Fibroblast of pulmonary artery (primary cell): ENCODE results near the gene ITGB4.

ENCODE experiments used
- DNase-seq: peaks from one replicate; pipeline ENCODE4 v3.0.0-alpha.2; 2010; ENCODE audit warnings: low read depth
- H3K4me3 ChIP-seq: replicated peaks from 2 replicates; pipeline ENCODE4 v1.5.1; 2011; ENCODE audit warnings: low read depth, mild to moderate bottlenecking, control low read depth, low read length, moderate library complexity
- TF ChIP-seq, protein P1 (sequence below): IDR thresholded peaks from 2 replicates; pipeline ENCODE4 v1.5.1; 2011; ENCODE audit warnings: mild to moderate bottlenecking, control low read depth, low read length, inconsistent platforms; ENCODE audit errors: missing control alignments

ITGB4 gene

DNA sequence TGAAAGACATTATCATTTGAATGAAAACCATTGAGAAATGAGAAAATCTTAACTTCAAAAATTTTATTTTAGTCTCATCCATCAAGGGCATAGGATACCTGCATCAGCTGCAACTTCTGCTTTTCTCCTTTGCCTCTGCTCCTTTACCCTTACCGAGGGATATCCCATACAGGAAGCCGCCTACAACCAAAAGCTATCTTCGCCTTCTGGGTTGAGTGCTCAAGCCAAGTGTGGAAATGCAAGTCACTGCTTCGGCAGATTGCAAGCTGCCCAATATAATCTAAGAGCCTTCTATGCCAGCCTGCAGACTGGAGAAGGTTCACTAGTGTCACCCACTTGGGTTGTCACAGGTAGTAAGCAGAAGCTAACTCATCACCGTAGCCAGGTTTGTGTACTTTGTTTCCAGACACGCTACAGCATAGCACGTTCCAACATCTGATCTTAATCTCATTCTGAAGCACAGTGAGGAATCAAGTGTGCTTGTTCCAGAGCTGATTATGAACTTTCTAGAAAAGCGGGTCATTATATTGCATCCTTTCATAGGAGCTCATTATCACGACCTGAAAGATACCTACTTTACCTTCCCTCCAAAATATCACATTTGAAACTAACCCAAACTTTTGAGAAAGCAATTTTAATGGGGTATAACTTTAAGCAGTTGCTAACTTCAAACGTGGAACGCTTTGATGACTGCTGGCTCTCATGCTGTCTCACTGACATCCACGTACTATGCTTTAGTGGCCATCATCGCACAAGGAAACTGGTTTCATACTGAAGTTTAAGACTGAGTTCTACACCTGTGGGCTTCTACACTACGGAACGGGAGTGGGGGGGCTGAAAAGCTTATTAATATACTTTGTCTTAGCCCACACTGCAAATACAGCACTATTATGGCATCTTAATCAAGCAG, 55.4 kb downstream of the ITGB4 start:
- H3K4me3 ChIP-seq, result peak overlapping the region; percentile 89
- peak; percentile 56 for DNase-seq

DNA sequence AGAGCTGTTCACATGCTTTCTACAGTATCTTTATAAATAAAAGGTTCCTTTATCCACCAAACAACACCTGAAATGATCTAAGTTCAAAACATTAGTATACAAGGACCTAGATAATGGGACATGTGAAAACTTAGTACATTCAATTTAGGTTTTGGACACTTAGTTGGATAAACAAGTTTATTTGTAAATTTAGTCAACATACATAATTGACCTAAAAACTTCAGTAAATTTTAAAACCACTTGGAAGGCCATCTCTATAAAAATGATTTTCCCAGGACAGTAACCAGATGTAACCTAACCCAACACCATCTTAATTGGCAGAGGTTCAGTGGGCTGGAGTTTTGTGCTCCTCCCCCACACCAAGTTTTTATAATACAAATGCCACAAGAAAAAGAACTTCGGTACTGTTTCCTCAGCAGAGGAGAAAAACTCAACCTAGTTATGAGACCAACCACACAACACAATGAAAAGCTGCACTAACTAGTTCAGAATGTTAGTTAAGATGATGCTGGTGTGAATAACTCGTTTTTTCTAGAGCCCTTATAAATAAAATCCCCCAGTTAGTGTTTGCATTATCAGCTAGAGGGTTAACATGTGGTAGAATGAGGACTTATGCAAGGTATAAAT, 56.1 kb downstream of the ITGB4 start:
- H3K4me3 ChIP-seq, result peak overlapping the region; percentile 89
- TF ChIP-seq, protein P1, sequence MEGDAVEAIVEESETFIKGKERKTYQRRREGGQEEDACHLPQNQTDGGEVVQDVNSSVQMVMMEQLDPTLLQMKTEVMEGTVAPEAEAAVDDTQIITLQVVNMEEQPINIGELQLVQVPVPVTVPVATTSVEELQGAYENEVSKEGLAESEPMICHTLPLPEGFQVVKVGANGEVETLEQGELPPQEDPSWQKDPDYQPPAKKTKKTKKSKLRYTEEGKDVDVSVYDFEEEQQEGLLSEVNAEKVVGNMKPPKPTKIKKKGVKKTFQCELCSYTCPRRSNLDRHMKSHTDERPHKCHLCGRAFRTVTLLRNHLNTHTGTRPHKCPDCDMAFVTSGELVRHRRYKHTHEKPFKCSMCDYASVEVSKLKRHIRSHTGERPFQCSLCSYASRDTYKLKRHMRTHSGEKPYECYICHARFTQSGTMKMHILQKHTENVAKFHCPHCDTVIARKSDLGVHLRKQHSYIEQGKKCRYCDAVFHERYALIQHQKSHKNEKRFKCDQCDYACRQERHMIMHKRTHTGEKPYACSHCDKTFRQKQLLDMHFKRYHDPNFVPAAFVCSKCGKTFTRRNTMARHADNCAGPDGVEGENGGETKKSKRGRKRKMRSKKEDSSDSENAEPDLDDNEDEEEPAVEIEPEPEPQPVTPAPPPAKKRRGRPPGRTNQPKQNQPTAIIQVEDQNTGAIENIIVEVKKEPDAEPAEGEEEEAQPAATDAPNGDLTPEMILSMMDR, result no peak
- DNase-seq, result peak; percentile 46

More for the DNA sequence above, 55.4 kb downstream of the ITGB4 start:
- TF ChIP-seq, protein P1, result no peak

DNA sequence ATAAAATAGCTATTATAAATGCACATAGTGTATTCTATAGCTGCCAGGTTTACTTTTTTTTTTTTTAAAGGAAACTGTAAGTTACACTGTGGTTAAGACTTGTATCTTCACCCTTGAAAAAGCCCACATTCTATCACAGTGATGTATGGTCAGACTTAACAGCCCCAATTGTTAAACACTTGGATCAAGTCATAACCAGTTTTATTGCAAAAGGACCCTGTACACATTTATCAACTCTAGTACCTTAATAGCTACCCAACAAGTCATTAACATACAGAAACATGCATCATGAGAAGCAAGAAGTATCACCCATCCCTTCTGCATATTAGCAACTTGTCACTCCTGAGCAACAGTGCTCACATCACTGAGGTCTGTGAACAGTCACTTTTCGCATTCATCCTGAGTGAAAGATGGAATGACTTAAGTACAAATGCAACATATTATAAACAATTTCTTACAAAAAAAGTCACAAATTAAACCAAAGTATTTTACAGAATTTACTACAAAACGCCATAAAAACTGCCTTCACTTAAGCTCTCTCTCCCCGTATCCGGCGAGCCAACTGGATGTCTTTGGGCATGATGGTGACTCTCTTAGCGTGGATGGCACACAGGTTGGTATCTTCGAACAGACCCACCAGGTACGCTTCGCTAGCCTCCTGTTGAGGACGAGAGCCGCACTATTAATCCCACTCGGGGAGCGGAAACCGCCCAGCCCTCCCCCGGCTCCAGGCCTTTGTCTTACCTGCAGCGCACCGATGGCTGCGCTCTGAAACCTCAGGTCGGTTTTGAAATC, 57.0 kb downstream of the ITGB4 start:
- DNase-seq, result peak; percentile 21
- H3K4me3 ChIP-seq, result peak overlapping the region; percentile 89

DNA sequence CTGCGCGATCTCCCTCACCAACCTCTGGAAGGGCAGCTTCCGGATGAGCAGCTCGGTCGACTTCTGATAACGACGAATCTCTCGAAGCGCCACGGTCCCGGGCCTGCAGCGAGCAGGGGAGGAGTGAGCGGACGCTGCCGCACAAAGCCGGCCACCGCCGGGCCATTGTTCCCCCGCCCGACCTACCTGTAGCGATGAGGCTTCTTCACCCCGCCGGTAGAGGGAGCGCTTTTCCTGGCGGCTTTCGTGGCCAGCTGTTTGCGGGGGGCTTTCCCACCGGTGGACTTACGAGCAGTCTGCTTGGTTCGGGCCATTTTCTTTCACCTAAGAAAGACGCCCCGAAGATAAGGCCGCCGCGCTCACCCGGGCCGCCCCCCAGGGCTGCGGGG, 57.6 kb downstream of the ITGB4 start:
- TF ChIP-seq, protein P1, result peak; percentile 46
- DNase-seq, result no peak
- peak overlapping the region; percentile 89 for H3K4me3 ChIP-seq

DNA sequence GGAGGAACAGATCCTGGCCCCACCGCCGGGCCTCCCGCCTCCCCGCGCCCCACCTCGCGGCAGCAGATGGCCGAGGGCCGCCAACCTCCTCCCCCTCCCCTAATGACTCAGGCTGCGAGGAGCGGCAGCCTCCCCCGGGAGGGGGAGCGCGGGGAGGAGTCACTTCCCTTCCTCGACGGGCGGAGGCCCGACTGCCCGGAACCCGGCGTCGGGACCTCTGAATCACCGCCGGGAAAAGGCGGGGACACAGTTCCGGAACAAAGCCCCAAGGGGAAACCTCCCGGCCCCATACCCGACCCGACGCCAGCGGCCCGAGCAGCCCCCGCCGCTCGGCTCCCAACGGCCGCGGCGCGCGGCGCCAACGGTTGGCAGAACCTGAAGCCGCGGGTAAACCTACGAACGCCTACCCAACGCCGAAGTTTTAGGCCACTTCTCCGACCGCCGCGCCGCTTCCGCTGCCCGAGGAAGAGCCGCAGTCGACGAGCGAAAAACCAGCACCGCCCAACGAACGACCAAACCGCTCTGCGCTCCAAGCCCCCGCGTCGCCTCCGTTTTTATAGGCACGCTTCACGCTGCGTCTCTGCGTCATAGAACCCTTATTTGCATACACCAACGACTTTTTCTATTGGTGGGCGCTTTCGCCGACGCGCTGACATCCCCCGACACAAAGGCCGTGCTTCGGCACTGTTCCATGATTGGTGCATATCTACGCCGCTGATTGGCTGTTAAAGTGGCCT, 58.2 kb downstream of the ITGB4 start:
- peak; percentile 100 for DNase-seq
- TF ChIP-seq, protein P1, result no peak
- H3K4me3 ChIP-seq, result peak overlapping the region; percentile 89

DNA sequence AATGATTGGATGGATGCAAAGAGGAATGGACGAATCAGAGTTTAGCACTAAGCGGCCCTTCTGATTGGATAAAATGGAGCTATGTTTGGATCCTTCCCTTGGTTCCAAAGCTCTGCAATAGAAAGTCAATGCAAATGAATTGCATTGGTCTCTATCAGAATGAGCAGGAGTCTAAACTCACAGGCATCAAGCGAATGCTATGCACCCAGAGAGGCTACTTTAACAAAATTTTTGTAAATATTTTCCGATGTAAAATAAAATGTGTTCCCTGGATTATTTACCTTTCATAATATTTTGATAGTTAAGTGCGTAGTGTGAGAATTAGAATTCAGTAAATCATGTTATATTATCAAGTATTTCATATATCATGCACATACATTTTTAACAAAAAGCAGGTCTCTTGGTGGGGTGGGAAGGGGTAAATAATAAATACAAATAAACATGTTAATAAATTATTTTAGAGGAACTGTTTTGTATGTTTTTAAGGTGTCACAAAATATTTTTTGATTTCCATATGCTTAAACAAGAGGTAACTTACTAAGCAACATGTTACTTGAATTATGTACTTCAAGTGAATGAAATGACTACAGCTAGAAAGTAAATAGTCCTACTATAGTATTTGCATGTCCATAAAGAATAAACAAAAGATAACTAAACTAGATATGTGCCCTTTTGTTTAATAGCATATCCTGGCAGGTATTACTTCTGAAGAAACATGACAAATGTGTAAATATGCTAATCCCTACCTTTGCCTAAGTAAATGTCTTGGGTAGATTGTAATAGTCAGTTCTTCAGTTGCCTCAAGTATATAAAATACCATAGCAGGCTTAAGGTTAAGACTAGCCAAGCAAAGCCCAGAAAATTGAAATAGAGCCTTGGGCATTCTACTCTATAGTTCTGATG, 59.0 kb downstream of the ITGB4 start:
- TF ChIP-seq, protein P1, result no peak
- H3K4me3 ChIP-seq, result peak overlapping the region; percentile 23
- no peak for DNase-seq
